Astrocyte of the hippocampus (primary cell): Measurements from ENCODE around the gene ATPAF1.

Experiments used
- DNase-seq: peaks from one replicate; pipeline ENCODE4 v3.0.0; 2011; ENCODE audit warnings: low read depth, low spot score

ATPAF1 gene

DNA sequence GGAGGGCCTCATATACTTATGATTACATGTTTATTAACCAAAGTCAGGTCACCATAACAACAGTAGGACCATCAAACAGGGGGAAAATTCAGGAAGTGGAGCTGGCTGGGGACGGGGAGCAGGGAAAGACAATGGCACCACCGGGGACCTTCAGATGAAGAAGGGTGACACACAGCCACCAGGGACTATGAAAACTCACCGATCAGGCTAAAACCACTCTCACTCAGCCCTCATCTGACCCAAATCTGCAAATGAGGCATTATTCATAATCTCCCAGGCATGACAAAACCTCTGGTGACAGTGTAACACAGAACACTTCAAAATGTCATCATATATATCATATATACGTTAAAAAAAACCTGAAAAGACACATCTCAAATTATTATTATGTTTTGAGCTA lies 75.3 kb downstream of the ATPAF1 start:
- DNase-seq = no peak

DNA sequence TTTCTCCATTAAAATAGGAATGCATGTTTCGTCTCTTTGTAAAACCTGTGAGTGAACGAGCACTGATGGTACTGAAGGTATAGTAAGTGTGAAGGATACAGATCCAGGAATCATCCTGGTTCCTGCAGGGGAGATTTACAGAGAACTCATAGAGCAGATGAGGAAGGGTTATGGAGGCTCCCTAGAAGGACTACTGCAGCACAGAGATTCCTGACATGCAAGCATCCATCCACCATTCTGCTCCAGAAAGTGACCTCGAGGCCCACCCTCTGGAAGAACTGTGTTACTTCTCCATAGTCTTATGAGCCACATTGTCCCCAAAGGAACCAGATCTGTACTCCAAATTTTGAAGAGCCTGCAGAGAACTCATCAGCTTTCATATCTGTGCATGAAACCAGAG lies 78.6 kb downstream of the ATPAF1 start:
- DNase-seq = no peak

DNA sequence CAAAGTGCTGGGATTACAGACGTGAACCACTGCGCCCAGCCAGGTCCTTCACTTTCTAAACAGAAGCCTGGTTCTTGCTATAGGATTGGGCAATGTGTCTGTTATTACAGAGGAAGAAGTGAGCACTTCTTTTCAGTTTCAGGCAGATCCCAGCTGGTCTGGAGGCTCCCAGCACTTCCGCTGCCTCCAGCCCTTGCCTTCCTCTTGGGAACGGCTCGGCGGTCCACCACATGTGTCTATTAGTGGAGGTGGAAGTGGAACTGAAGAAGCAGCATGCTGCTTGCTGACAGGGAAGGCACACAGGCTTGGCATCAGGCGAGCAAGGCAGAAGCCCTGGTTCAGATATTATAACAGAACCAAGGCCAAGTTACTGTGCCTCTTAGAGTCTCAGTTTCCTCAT lies 81.1 kb downstream of the ATPAF1 start:
- no peak for DNase-seq

DNA sequence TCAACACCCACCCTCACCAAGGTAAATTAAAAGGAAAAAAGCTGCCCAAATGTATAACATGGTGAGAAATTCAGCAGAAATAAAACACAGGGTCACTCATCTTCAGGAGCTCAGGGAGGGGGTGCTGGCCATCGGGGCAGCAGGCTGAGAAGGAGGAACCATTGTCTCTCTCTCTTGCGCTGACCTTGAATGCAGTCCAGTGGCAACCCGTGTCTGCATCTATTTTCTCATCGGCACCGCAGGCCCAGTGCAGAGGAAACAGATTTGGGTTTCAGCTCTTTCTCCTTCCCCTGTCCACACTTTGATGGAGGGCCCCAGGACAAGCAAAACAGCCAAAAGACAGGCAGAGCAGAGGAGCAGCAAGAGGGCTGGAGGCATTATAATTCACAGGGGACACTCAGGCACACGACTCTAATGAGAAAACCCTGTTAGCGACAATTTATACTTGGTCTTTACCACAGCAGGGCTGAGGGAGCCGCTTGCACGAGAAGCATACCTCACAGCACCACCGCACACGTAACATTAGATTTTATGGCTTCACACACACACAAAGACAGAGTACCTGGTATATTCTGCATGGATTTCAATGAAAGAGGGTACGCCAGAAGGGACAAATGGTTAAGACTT lies 82.7 kb downstream of the ATPAF1 start:
- DNase-seq = no peak

DNA sequence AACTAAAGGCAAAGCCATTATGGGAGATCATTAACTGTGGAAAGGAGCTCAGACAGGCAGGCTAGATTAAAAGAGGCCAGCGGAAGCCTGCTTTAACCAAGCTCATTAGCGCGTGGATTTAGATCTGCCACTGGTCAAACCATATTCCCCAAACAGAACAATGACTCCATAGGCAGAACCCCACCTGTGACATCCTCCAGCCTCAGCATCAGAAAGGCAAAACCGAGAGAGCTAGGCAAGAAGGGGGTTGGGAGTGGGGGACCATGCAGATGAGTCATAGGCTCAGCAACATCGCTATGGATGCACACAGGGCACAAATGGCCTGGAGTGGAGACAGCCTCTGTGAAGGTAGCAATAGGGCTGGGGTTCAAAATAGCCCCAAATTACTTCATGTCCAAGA lies 84.7 kb downstream of the ATPAF1 start:
- DNase-seq = no peak

DNA sequence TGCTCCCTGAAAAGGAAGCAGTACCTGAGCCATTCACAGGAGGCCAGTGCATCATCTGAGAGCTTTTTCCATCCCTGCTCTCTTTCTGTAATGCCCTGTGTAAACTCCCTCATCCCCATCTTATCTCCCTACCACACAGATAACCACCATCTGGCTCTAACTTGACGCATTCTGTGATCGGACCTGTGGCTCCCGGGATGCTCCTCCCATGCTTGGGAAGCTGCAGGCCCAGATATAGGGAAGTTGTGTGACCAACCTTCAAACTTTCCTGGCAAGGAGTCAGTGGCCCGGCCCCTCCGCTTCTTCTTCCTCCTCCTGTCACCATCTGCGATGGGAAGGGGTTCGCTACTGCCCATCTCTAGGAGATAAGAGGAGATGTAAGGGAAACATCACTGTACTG lies 85.2 kb downstream of the ATPAF1 start:
- DNase-seq = no peak
